HG03066 (cell line): Measurements from ENCODE around the gene CRACR2A.

Experiments
- ATAC-seq: cut with Tn5 transposase; IDR thresholded peaks from one replicate; pipeline ENCODE4 v1.9.1; 2021; ENCODE audit warnings: low read depth; ENCODE audit not compliant: unreplicated experiment

CRACR2A gene

GRCh38 chr12:3692616-3693365 is 60.1 kb downstream of the CRACR2A start:
- no peak for ATAC-seq

DNA sequence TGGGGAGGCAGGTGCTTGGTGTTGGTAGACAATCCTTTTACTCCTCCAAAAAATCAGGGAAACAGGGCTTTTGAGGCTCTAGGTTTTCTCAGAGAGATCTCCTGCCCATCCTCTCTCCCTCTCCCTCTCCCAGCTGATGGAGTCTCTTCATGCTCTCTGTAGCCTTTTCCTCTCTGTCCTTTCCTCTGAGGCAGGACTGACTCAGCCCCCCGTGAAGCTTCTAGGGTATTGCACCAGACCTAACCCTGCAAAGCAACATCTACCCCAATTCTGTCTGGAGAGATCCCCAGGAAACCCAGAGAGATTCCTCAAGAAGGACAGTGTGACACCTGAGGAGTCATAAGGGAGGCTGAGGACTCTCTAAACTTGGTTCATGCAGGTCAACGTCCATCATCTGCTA is 66.4 kb downstream of the CRACR2A start:
- no peak for ATAC-seq

DNA sequence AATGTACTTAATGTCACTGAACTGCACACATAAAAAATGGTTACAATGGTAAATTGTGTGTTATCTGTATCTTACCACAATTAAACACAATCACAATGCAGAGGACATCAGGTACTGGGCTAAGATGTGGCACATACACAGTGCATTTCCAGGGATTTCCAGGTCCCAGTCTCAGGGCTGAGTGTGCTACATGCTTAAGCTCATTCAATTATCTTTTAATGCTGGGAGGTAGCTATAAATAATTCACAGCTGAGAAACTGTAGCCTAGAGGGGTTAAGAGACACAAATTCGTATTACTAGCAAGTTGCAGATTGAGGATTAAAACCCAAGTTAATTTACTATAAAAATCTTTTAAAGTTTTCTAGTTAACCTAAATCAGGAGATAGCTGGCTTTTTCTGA is 67.1 kb downstream of the CRACR2A start:
- no peak for ATAC-seq

- no peak for ATAC-seq
Measured at GRCh38 chr12:3684449-3685051, 68.4 kb downstream of the CRACR2A start.

- ATAC-seq, result no peak
Measured at GRCh38 chr12:3683670-3684069, 69.2 kb downstream of the CRACR2A start.

GRCh38 chr12:3681595-3682061 is 71.3 kb downstream of the CRACR2A start:
- no peak for ATAC-seq

DNA sequence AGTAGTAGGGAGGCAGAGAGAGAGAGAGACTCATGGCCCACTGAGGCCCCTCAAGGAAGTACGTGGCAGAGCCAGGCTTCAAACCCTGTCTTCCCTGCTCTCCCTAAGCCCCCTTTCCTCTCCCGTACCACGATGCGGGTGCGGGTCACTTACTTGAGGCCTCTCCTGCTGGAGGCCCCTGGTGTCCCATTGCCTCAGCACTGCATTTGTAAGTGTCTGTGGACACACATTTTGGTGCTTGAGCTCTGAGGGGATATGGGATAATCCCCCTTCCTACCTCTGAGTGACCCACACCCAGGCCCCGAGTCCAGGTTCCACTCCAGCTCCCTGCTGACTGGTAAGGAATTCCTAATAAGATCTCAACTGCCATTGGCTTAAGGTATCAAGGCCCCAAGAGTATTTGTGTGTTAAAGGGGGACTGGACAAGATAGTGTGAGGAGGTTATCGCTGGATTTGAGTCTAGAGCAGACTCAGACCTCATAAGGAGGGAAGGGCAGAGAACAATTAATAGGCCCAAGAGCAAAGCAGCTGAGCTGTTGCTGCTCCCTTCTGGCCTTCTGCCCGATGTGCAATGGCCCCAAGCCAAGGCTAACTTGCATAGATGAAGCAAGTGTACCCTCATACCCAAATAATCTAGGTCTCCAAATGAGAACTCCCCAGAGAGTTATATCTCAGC is 71.9 kb downstream of the CRACR2A start:
- ATAC-seq, result no peak

- no peak for ATAC-seq
Measured at GRCh38 chr12:3679831-3680230, 73.1 kb downstream of the CRACR2A start.

DNA sequence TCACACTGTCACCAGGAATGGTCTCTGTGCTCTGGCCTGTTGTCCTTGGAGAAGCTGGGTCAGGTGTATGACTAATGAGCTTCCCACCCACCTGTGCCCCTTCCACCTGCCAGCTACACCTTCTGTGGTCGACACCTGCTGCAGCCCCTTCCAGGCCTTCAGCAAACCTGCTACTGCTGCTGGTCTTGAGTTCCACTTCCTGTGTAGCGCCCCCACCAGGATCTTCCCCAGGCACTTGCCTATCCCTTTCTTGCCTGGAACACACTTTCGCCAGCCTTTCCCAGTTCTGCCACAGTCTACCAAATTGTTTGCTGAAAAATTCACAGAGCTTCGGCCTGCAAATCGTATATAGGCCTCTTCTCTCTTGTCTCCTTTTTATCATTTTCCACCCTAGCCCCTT is 75.3 kb downstream of the CRACR2A start:
- no peak for ATAC-seq

- no peak for ATAC-seq
Measured at GRCh38 chr12:3673981-3674708, 78.8 kb downstream of the CRACR2A start.

GRCh38 chr12:3672113-3672509 is 80.8 kb downstream of the CRACR2A start:
- ATAC-seq, result no peak

- no peak for ATAC-seq
Measured at GRCh38 chr12:3671330-3672112, 81.4 kb downstream of the CRACR2A start.

- no peak for ATAC-seq
Measured at GRCh38 chr12:3670083-3670620, 82.8 kb downstream of the CRACR2A start.

DNA sequence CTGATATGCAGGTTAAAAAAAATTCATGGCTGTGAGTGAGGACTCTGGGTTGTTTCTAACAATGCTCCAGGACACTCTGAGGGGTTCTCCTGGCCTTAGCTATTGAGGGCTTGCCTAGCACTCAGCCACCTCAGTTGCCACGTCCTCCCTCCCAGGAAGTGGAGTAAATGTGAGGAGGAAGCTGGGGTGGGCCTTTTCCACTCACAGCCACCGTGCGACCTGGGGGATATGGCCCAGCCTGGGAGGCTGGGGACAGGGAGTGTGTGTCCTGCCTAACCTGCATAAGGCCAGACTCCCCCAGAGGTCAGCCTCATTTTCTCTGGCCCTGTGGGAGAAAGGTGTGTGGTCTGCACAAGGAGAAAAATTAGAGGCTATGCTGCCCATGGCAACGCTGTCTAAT is 83.3 kb downstream of the CRACR2A start:
- ATAC-seq, result no peak

DNA sequence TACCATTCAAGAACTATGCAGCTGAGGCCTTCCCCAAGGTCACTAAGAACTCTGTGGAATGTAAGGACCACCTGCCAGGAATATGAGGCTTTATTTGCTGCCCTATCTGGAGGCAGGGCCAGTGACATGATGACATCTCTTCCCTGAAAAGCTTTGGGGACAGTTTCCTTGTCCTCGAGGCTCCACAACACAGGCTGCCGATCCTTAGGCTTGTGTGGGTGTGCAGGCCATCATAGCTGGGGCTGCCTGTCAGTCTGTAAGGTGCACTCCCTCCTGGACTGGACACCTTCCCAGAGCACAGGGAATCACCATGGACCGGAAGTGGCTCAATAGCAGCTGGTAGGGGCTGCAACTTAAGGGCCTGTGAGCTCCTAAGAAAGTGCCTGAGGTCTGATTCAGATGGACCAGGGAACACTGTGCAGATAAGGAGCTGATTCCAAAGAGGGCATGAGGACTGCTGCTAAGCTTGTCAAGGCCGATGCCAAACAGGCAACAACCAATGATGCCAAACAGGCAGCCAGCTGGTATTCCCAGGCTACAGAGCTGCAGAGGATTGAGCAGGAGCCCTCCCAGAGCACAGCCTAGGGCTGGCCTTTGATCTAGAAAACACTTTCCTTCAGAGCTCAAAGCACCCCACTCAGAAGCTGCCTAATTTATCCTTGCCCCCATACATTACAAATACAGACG is 84.3 kb downstream of the CRACR2A start:
- no peak for ATAC-seq

DNA sequence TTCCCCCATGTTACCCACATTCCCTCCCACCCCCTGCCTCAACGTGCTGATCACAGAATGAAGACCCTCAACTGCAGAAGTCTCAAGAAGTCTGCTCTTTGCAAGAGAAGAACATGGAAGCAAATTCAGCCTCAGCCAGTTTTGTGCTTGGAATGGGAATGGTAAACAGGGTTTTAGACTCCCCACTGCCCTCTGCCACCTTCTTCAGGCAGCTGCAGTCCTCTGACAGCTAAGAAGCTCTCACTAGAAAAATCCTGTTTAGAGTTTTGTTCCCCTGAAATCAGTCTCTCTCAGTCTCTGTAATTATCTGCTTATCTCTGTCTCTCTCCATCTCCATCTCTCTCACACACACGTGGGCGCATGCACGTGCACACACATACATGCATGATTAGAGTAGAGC is 85.4 kb downstream of the CRACR2A start:
- no peak for ATAC-seq

- no peak for ATAC-seq
Measured at GRCh38 chr12:3666441-3666840, 86.5 kb downstream of the CRACR2A start.

- no peak for ATAC-seq
Measured at GRCh38 chr12:3662521-3662921, 90.4 kb downstream of the CRACR2A start.

DNA sequence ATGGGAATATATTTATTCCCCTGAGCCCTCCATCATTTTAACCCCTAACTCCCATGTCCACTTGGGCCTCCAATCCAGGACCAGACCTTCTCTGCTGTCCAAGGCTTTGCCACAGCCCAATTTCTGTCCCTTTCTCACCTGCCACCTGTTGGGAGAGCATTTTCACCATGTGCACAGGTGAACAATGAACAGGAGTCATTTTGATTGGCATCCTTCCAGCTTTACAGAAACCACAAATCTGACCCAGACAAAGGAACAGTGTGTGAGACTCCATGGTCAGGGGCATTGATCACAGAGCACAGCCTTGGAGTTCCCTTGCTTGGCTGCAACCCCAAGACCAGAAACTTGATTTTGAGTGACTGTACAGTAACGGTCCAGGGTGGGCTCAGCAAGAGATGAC is 91.9 kb downstream of the CRACR2A start:
- no peak for ATAC-seq
